Hypothalamus (tissue), 51 donors: Measurements from ENCODE around the gene ARFGEF2.
A peak's percentile ranks its signal among the peaks of the same experiment; 100 is the strongest.
"Not testable (repeated sequence)": the region's sequence is repeated elsewhere in the genome, so short reads cannot be mapped to it uniquely, and the experiment has no call there.

Experiments
- DNase-seq, 51 donors: peaks; one replicate each; lab custom pipeline; 2025; lab: John Stamatoyannopoulos, UW

Gene ARFGEF2

GRCh38 chr20:48949304-48950170 is 28.0 kb downstream of the ARFGEF2 start:
- peak in 2 of 51 donors; percentile 2 to 7 for DNase-seq

GRCh38 chr20:48951041-48951440 is 29.5 kb downstream of the ARFGEF2 start:
- DNase-seq, result no peak

- no peak for DNase-seq
Measured at GRCh38 chr20:48951646-48952045, 30.1 kb downstream of the ARFGEF2 start.

DNA sequence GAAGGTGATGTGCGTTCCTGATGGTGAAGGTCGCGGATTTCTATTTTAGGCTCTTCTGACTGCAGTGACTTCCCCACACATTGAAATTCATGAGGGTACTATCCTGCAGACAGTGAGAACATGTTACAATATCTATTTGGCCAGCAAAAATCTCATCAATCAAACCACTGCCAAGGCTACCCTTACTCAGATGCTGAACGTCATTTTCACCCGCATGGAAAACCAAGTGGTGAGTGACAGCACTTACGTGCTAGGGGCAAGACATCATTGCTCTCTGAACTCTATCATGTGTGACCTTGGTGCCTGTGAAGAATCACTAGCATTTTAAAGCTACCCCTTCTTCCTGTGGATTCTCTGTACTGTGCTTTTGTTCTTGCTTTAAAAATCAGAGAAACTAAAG is 31.1 kb downstream of the ARFGEF2 start:
- no peak for DNase-seq

GRCh38 chr20:48953653-48954052 is 32.1 kb downstream of the ARFGEF2 start:
- DNase-seq, result no peak

- no peak for DNase-seq
Measured at GRCh38 chr20:48956052-48956451, 34.5 kb downstream of the ARFGEF2 start.

GRCh38 chr20:48957053-48957481 is 35.6 kb downstream of the ARFGEF2 start:
- DNase-seq, result no peak

DNA sequence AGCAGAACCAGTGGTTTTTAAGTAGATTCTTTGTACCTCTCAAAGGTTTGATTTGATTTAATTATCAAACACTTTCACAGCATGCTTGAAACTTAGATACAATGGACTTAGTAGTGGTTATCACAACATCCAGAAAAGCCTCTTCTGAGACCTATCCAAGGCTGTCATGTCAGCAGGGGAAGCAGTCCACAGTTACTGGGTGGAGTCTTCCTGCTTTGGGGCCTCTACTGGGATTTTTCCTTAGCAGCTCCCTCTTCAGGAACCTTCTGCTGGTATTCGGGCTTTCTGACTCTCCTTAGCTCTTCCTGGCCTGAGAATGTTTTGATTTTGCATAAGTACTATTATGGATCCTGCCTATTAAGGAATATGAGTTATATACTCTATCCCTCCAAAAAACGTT is 36.0 kb downstream of the ARFGEF2 start:
- DNase-seq, result no peak

DNA sequence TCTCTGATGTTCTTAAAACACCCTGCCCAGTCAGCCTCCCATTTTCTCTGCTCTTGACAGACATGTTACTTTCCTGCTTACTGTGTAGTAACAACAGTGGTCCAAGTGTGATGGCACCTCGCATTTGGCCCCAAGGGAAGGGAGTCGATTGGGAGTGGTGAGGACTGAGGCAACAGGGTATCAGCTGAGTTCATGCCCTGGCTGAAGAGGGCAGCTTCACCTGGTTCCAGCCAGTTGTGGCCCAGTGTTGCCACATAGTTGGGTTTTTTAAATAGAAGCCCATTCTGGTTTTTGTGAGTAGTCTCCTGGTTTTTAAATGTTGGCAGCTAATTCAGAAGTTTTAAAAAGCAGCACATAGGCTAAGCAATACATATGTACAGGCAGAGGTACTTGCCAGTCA is 37.2 kb downstream of the ARFGEF2 start:
- DNase-seq, result no peak

GRCh38 chr20:48959899-48960550 is 38.5 kb downstream of the ARFGEF2 start:
- DNase-seq, result no peak

DNA sequence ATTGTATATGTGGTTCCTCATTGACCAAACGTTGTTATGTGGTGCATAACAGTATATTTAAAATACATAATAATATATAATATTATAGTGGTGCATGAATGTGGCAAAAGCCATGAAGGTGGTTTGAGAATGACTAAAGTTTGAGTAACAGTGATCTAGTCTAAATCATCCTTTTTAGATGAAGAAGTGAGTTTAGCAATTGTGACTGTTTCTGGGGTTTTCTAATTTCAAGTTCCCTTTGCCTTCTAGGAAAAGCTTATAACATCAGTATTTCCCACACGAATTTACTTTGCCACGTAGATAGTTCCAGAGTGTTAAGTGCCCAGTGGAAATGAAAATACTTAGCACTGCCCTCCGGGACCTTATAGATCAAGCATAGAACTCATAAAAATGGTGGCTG is 40.9 kb downstream of the ARFGEF2 start:
- no peak for DNase-seq

DNA sequence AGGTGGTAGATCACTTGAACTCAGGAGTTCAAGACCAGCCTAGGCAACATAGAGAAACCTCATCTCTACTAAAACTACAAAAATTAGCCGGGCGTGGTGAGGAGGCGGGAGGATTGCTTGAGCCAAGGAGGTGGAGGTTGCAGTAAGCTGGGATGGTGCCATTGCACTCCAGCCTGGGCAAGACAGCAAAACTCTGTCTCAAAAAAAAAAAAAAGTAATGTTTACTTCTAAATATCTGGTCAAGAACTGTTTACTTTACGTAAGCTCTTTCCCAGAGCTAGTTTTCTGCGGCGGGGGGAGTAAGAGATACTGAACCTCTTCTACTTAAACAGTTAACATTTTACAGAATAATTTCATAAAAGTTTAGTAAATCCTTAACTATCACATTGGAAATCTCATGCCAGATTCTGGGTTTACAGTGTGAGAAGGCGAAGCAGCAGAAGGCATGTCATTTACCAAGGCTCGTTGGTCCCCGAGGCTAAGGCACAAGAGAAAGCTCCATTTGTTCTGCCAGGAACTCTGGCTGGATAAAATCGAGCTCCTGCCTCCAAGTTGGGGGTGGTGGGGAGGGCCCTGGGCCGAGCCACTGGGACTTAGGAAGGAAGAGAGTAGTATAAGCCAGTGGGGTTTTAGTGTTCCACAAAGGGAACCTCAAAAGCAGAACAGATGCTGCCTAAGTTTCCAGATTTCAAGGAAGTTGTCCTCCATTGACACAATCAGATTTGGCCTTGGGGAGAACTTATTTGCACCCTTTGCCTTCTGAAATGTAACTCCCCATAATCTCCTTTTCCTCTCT is 41.7 kb downstream of the ARFGEF2 start:
- DNase-seq, result peak in 4 of 51 donors; percentile 12 to 29 (median 15)

- no peak for DNase-seq
Measured at GRCh38 chr20:48965189-48965910, 43.8 kb downstream of the ARFGEF2 start.

DNA sequence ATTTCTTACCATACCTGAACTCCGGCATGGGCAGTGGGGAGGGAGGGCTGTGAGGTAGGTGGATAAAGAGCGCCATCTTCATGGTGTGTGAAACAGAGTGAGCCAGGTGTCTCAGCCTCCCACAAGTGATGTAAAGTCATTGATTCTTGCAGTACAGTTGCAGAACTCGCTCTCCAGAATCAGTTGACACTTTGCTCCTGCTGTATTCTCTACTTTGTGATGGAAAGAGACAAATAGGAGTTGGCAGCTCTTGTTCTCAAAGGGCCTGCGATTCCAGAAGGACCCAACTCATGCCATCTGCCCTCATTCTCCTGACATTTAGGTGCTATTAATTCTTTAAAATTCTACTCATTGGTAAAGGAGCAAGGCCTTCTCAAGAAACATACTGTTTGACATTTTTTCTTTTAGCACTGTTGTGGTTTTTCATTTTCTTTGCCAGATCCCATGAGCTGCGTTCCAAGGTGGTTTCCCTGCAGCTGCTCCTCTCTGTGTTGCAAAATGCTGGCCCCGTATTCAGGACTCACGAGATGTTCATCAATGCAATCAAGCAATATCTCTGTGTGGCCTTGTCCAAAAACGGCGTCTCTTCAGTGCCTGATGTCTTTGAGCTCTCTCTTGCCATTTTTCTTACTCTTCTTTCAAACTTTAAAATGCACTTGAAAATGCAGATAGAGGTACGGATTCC is 49.3 kb downstream of the ARFGEF2 start:
- no peak for DNase-seq

GRCh38 chr20:48971956-48972355 is 50.4 kb downstream of the ARFGEF2 start:
- DNase-seq, result no peak

- DNase-seq, result no peak
Measured at GRCh38 chr20:48972816-48973215, 51.3 kb downstream of the ARFGEF2 start.

GRCh38 chr20:48975955-48976354 is 54.4 kb downstream of the ARFGEF2 start:
- no peak for DNase-seq

- not testable (repeated sequence) for DNase-seq
Measured at GRCh38 chr20:48979980-48980379, 58.5 kb downstream of the ARFGEF2 start.

GRCh38 chr20:48983423-48984400 is 62.2 kb downstream of the ARFGEF2 start:
- no peak for DNase-seq
